ENCODE measurements around the gene ATG4D.
"Not testable (repeated sequence)": the region's sequence is repeated elsewhere in the genome, so short reads cannot be mapped to it uniquely, and the experiment has no call there.

ATG4D gene

DNA sequence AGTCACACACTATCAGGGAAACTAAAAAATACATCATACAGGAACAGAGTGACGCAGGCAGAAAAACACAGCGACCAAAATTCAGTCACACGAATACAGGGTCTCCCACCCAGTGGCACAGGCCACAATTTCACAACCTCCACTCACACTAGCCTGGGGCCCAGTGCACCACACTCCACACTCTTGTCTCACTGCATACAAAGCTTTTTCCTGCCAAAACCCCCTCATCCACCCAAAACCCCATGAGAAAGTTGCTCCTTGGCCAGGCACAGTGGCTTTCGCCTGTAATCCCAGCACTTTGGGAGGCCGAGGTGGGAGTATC, 27.7 kb upstream of the ATG4D start:
- Mint-ChIP-seq H3K27ac (no peak overlapping the region), H3K4me1 (ENCODE audit: low read depth) (peaks cover 21% of the 10 kb centered on the region), H3K27me3 (ENCODE audit: low read depth) (peaks cover 72% of the 10 kb centered on the region), H3K9me3 (no peaks in the 10 kb centered on the region), H3K36me3 (ENCODE audit: low read depth) (peaks cover 3% of the 10 kb centered on the region), H3K4me3 (no peak overlapping the region)

DNA sequence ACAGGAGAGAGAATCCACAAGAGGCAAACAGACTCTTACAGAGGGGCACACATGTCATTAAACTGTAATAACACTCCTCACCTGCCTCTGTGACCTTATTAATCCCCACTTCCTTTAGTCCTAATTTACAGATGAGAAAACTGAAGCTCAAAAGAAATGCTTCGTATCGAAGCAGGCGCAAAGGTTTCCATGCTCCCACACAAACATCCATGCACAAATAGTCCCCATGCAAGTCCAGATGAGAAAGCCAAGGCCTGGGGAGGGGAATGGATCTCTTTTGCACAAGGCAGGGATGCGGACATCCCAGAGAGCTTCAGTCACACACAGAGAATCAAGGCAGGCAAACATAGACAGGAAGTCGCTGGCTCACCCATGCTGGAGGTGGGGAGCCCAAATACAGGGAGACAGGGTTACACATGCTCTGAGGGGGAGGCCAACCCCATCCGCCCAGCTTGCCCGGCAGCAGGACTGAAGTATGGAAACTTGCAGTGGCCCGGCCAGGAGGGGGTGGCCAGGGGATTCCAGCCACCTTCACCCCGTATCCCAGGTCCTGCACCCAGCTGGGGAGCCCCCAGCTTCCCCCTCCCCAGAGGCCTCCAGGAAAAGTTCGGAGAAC, 26.9 kb upstream of the ATG4D start:
- Mint-ChIP-seq H3K4me1 (ENCODE audit: low read depth) (peaks cover 21% of the 10 kb centered on the region), H3K9me3 (no peaks in the 10 kb centered on the region), H3K4me3 (peak overlapping the region; percentile 30), H3K27ac (no peak overlapping the region), H3K27me3 (ENCODE audit: low read depth) (peaks cover 71% of the 10 kb centered on the region), H3K36me3 (ENCODE audit: low read depth) (peaks cover 3% of the 10 kb centered on the region)

DNA sequence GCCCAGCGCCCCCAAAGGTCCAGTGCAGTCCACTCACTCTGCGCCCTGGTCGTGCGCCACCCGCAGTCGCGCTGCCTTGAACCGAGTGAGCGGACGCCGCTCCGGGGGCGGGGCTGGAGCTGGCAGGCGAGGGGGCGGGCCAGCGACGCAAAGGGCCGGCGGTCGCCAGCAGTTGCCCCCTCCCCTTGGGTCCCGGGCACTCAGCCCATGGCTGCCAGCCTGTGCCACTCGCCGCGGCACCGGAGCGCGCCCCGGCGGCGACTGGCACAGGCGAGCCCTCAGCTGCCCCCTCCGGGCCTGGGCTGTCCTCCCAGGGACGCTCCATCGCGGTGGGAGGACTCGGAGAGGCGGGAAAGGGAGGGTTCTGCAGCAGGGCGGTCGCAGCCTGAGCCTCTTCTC, 26.3 kb upstream of the ATG4D start, which contains the start of gene S1PR5:
Gene S1PR5 (minus strand): TSS at position 87 of the 399 bp plus-strand sequence. CDS start 2,436 bp downstream, outside the sequence.
- H3K4me3 Mint-ChIP-seq: peak within 1 kb of the TSS; percentile 71
- no peak within 1 kb of the TSS for H3K27ac Mint-ChIP-seq
- no peaks in the 10 kb centered on the region for H3K9me3 Mint-ChIP-seq
- peaks cover 3% of the 10 kb centered on the region for H3K36me3 Mint-ChIP-seq (ENCODE audit: low read depth)
- peaks cover 21% of the 10 kb centered on the region for H3K4me1 Mint-ChIP-seq (ENCODE audit: low read depth)
- peaks cover 76% of the 10 kb centered on the region for H3K27me3 Mint-ChIP-seq (ENCODE audit: low read depth)

DNA sequence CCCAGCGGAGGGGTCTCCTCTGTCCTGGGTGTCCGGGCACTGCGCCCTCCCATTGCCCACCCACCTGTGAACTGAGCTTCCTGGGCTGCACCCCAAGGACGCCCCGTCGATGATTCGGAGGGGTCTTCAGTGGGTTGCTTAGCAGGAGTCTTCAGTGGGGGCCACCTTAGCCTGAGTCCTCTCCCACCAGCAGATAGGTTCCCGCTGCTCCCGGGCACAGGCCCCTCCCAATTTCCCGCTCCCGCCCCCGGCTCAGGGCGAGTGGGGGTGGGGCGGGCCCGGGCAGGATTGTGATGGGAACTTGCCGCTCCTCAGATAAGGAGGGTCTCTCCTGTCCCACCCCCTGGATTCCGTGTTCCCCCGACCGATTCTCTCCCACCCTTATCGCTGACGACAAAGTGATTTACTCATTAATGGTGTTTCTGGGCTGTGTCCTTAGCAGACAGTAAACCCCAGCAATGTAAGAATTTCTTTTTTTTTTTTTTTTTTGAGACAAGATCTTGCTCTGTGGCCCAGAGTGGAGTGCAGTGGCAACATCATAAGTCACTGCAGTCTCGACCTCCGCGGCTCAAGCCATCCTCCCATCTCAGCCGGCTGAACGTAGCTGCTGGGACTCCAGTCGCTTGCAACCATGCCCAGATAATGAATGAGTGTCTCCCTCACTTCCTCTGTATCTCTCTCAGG, 25.8 kb upstream of the ATG4D start:
- Mint-ChIP-seq H3K9me3 (no peaks in the 10 kb centered on the region), H3K27me3 (ENCODE audit: low read depth) (peaks cover 74% of the 10 kb centered on the region), H3K4me3 (peak overlapping the region; percentile 71), H3K4me1 (ENCODE audit: low read depth) (peaks cover 21% of the 10 kb centered on the region), H3K27ac (no peak overlapping the region), H3K36me3 (ENCODE audit: low read depth) (peaks cover 3% of the 10 kb centered on the region)

DNA sequence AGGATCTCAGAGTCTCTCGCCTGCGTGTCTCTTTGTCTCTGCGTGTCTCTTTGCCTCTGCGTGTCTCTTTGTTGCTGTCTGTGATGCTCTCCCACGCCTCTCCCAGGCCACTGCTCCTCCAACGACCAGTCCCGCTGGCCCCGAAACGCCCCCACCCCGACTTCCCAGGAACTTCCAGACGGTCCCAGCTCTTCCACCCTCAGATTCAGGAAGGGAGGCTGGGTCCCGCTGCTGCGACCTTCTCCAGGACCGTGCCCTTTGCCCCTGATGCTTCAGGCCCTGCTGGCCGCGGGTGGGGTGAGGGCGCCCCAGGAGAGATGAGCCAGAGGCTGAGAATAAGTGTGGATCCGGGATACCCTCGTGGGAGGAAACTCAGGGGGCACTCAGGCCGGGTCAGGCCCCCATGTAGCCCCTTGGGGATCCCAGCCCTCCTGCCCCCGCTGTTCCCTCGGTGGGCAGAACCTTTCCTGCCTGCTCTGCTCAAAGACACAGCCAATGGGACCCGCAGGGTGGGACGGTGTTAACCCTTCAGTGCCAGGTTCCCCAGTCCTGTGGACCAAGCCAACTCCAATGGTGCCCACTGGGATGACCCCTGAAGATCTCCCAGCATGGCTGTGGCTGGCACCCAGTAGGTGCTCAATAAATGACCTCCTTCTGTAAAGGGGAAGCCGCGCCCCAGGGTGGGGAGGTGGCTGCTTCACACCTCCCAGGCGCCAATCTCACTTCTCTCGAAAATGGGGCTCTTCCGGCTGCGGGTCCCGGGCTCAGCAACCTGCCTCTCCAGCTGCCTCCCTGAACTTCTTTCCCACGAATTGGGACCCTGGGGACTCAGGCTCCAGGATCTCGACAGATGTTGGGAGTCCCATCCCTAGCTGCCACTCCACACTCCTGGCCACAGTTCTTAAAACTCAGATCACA, 25.0 kb upstream of the ATG4D start:
- Mint-ChIP-seq H3K36me3 (ENCODE audit: low read depth) (peaks cover 3% of the 10 kb centered on the region), H3K9me3 (no peaks in the 10 kb centered on the region), H3K27me3 (ENCODE audit: low read depth) (peaks cover 66% of the 10 kb centered on the region), H3K4me3 (peak overlapping the region; percentile 71), H3K27ac (no peak overlapping the region), H3K4me1 (ENCODE audit: low read depth) (peaks cover 21% of the 10 kb centered on the region)

DNA sequence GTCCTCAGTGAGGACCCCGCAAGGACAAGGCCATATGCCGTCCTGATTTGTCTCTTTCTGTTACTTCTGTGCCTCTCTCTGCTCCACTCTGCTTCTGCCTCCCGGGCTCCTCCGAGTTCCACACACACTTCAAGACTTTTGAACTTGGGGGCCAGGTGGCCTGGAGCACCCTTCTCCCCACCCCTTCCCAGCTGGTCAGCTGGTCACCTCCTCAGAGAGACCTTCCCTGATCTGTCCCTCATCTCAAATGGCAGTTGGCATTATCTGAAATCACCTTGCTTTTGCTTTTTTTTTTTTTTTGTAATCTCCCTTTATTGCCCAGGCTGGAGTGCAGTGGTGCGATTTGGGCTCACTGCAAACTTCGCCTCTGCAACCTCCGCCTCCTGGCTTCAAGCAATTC, 24.3 kb upstream of the ATG4D start:
- Mint-ChIP-seq H3K9me3 (no peaks in the 10 kb centered on the region), H3K27me3 (ENCODE audit: low read depth) (peaks cover 59% of the 10 kb centered on the region), H3K4me1 (ENCODE audit: low read depth) (peaks cover 20% of the 10 kb centered on the region), H3K4me3 (peak overlapping the region; percentile 57), H3K36me3 (ENCODE audit: low read depth) (peaks cover 3% of the 10 kb centered on the region), H3K27ac (no peak overlapping the region)

DNA sequence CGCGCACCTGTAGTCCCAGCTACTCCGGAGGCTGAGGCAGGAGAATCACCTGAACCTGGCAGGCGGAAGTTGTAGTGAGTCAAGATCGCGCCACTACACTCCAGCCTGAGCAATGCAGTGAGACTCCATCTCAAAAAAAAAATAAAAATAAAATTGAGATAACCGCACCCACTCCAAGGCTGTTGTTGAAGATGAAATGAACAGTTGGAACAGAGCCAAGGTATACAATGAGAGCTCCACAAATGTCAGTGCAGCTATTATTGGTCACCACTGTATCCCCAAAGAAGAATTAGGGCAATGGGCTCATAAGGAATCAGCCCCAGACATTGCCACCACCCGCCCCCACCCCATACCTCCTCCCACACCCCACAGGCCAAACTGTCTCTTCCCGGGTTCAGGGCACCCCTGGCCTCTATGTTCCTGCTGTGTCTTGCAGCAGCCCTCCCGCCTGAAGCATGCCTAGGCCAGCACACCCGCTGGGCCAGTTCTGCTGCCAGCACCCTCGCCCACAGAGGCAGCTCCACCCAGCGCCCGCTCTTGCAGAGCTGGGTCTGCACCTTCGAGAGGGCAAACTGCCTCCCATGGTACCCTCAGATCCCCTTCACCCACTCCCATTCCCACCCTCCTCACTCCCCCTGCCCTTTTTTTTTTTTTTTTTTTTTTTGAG, 22.9 kb upstream of the ATG4D start:
- H3K36me3 Mint-ChIP-seq (ENCODE audit: low read depth): peaks cover 3% of the 10 kb centered on the region
- H3K4me1 Mint-ChIP-seq (ENCODE audit: low read depth): peaks cover 20% of the 10 kb centered on the region
- H3K9me3 Mint-ChIP-seq: no peaks in the 10 kb centered on the region
- no peak overlapping the region for H3K4me3 Mint-ChIP-seq
- peaks cover 50% of the 10 kb centered on the region for H3K27me3 Mint-ChIP-seq (ENCODE audit: low read depth)
- H3K27ac Mint-ChIP-seq: no peak overlapping the region

DNA sequence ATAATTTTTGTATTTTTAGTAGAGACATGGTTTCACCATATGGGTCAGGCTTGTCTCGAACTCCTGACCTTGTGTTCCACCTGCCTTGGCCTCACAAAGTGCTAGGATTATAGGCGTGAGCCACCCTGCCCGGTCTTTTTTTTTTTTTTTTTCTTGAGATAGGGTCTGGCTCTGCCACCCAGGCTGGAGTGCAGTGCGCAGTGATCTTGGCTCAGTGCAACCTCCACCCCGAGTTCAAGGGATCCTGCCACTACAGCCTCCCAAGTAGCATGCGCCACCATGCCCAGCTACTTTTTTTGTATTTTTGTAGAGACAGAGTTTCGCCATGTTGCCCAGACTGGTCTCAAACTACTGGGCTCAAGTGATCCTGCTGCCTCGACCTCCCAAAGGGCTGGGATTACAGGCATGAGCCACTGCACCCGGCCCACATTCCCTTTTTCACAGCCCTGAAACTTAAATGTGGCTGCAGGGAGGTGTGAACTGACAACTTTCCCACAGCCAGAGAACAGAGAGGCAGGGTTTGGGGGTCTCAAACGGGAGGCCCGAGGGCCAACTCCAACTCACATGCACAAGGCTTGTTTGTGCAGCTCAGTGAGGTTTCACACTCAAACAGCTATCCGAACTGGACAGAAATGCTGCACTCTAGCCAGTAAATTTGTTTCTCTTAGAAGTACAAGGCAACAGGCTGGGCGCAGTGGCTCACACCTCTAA, 22.1 kb upstream of the ATG4D start:
- H3K27me3 Mint-ChIP-seq (ENCODE audit: low read depth): peaks cover 42% of the 10 kb centered on the region

DNA sequence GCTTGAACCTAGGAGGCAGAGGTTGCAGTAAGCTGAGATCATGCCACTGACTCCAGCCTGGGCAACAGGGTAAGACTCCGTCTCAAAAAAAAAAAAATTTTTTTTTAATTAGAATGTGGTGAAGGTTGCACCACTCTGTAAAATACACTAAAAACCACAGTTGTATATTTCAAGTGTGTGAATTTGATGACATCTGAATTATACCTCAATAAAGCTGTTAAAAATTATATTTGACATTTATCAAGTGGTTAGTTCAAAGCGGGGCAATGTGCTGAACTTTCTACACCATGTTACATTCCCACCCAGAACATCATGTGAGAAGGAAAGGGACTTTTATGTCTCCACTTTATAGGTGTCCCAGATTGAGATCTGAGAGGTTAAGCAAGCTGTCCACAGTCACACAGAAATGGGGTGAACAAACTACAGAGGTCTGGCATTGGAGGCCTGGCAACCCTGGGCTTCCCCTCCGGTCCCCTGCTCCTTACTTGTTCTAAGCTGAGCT, 20.5 kb upstream of the ATG4D start:
- Mint-ChIP-seq H3K4me3 (no peak overlapping the region), H3K9me3 (no peaks in the 10 kb centered on the region), H3K36me3 (ENCODE audit: low read depth) (peaks cover 3% of the 10 kb centered on the region), H3K27ac (no peak overlapping the region), H3K4me1 (ENCODE audit: low read depth) (peaks cover 14% of the 10 kb centered on the region), H3K27me3 (ENCODE audit: low read depth) (peaks cover 34% of the 10 kb centered on the region)

More for the DNA sequence above, 22.1 kb upstream of the ATG4D start:
- Mint-ChIP-seq H3K4me1 (ENCODE audit: low read depth) (peaks cover 19% of the 10 kb centered on the region), H3K27ac (no peak overlapping the region), H3K4me3 (no peak overlapping the region), H3K9me3 (no peaks in the 10 kb centered on the region), H3K36me3 (ENCODE audit: low read depth) (peaks cover 3% of the 10 kb centered on the region)

DNA sequence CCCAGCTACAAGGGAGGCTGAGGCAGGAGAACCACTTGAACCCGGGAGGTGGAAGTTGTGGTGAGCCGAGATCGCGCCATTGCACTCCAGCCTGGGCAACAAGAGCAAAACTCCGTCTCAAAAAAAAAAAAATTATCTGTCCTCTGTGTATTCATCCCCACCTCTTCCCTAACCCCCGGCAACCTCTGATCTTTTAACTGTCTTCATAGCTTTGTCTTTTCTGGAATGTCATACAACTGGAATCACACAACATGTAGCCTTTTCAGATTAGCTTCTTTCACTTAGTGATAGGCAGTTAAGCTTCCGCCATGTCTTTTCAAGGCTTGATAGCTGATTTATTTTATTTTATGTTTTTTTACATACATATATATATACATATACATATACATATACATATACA, 18.1 kb upstream of the ATG4D start:
- Mint-ChIP-seq H3K4me3 (no peak overlapping the region), H3K27ac (no peak overlapping the region), H3K27me3 (ENCODE audit: low read depth) (peaks cover 15% of the 10 kb centered on the region), H3K36me3 (ENCODE audit: low read depth) (no peaks in the 10 kb centered on the region), H3K4me1 (ENCODE audit: low read depth) (no peaks in the 10 kb centered on the region), H3K9me3 (no peaks in the 10 kb centered on the region)

DNA sequence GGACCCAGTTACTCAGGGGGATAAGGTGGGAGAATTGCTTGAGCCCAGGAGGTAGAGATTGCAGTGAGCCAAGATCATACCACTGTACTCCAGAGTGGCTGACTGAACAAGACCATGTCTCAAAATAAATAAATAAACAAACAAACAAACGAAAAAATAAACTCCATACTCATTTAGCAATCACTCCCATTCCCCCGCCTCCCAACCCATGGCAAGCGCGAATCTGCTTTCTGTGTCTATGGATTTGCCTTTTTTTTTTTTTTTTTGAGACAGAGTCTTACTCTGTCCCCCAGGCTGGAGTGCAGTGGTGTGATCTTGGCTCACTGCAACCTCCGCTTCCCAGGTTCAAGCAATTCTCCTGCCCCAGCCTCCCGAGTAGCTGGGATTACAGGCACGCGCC, 16.8 kb upstream of the ATG4D start:
- not testable (repeated sequence) for H3K4me1 Mint-ChIP-seq (ENCODE audit: low read depth); H3K36me3 Mint-ChIP-seq (ENCODE audit: low read depth); H3K4me3 Mint-ChIP-seq; H3K27ac Mint-ChIP-seq; H3K9me3 Mint-ChIP-seq
- H3K27me3 Mint-ChIP-seq (ENCODE audit: low read depth): peaks cover 12% of the 10 kb centered on the region

DNA sequence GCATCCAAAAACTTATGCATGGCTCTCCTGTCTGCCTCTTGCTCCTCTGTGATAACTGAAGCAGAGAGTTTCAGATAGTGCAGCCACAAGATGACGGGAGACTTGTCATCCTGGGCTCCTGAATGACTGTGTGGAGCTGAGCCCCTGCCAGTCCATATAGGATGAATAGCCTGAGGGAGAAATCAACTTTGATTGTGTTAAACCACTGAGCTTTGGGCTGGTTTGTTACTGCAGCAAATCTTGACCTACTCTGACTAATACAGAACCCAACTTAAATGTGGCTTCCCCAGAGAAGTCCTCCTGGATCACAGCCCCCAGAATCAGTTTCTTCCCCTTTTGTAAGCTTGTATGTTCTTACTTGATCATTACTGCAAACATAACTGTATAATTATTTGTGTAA, 11.2 kb upstream of the ATG4D start:
- H3K36me3 Mint-ChIP-seq (ENCODE audit: low read depth): no peaks in the 10 kb centered on the region
- no peak overlapping the region for H3K27ac Mint-ChIP-seq
- no peak overlapping the region for H3K4me3 Mint-ChIP-seq
- H3K9me3 Mint-ChIP-seq: peaks cover 3% of the 10 kb centered on the region
- no peaks in the 10 kb centered on the region for H3K4me1 Mint-ChIP-seq (ENCODE audit: low read depth)
- H3K27me3 Mint-ChIP-seq (ENCODE audit: low read depth): peaks cover 27% of the 10 kb centered on the region

DNA sequence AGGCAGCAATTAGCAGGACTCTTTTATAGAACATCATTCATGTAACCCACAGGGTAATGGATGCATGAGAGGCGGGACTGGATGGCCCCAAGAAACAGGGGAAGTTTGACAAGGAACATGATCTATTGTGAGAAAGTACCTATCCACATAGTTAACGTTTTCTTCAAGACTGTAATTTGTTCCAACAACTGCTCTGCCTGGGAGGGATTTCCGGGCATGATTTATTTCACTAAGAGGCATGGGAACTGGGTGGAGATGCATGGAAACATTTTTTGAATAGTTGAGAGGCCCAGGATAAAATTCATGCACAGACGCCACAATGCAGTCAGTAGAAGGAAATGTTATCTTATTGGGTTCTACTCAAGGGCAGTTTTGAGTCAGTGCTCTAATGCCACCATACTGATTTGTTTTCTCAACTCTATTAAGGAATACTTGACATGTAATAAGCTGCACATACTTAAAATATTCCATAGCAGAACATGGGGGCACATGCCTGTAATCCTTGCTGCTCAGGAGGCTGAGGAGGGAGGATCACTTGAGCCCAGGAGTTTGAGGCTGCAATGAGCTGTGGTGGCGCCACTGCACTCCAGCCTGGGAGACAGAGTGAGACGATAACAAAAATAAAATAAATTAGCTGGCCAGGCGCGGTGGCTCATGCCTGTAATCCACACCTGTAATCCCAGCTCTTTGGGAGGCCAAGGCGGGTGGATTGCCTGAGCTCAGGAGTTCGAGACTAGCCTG, 9.9 kb upstream of the ATG4D start:
- peaks cover 3% of the 10 kb centered on the region for H3K9me3 Mint-ChIP-seq
- H3K4me1 Mint-ChIP-seq (ENCODE audit: low read depth): peaks cover under 1% of the 10 kb centered on the region
- no peak overlapping the region for H3K27ac Mint-ChIP-seq
- no peak overlapping the region for H3K4me3 Mint-ChIP-seq
- H3K36me3 Mint-ChIP-seq (ENCODE audit: low read depth): no peaks in the 10 kb centered on the region
- H3K27me3 Mint-ChIP-seq (ENCODE audit: low read depth): peaks cover 38% of the 10 kb centered on the region
